GM18502 (cell line): ENCODE measurements around the gene PEX19.

ENCODE experiments used
- ATAC-seq: cut with Tn5 transposase; IDR thresholded peaks from one replicate; pipeline ENCODE4 v1.9.1; 2021; ENCODE audit warnings: mild to moderate bottlenecking; ENCODE audit not compliant: unreplicated experiment, poor library complexity

The PEX19 gene

DNA sequence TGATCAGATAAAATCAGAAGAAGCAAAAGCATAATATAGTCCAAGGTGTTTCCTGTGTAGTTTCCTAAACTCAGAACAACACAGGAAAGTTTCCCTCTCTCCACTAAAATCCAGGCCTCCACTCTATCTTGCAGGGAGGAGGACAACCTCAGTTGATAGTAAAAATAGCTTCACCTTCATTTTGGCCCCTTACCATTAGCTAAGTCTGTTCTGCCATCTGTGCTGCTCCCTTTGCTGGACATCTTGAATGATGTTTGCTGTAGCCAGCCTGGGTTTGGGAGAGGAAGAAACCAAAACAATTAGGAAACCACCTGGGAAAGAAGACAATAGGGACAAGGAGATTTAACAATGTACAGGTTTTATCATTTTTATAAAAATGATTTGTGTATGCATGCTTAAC, 41.2 kb downstream of the PEX19 start:
- no peak for ATAC-seq

DNA sequence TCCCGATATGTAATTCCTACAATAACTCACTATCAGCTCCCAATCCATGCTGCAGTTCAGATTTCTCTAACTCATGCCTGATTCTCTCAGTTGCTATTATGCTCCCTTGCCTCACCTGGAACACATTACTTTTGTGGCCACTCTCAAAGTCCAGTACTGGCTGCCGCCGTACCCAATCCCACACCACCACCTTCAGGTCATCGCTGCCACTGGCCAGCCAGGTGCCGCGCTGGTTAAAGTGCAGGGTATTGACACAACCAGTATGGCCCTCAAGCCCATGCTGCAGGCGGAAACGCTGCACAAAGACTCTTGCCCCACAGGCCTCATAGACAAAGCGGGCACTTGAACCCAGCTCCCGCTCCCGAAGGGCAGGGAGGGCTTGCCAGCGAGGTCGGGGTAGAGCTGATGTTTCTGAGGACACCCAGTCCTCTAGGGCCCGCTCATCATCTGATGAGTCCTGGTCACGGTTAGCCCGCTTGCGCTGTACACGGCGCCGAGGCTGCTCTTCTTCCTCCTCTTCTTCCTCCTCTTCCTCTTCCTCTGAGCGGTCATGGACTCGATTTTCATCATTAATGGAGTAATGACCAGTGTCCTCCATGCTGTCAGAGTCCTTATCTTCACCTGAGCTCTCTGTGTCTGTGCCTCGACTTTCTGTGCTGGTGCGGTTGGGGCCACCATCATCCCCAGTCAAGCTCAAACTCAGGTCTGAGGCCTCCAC, 45.2 kb downstream of the PEX19 start:
- ATAC-seq: no peak

DNA sequence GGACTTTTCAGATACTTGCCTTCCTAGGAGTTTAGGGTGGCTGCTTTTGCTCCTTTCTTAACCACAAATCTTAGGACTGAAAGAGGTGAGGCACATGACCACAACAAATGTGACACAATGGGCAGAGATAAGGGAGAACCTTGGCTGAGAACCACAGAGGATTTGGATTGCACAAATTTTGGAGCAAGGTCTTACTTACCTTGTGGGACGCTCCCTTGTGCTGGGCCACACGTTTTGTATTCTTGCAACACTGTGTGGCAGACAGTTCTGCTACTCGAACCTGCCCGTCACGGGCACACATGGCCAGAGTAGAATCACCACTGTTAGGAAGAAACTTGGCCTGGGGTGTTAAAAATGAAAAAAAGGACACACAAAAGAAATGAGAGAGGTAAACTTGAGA, 46.5 kb downstream of the PEX19 start:
- no peak for ATAC-seq

DNA sequence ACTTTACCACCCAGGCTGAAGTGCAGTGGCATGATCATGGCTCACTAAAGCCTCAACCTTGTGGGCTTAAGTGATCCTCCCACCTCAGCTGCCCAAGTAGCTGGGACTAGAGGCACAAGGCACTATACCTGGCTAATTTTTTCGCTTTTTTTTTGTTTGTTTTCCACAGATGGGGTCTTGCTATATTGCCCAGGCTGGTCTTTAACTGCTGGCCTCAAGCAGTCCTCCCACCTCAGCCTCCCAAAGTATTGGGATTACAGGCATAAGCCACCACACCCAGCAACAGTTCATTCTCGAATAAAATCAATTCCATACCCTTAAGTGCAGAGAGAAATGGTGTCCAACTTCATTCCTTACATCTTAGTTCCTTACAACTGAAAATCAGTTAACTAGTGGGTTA, 47.4 kb downstream of the PEX19 start:
- ATAC-seq: no peak

DNA sequence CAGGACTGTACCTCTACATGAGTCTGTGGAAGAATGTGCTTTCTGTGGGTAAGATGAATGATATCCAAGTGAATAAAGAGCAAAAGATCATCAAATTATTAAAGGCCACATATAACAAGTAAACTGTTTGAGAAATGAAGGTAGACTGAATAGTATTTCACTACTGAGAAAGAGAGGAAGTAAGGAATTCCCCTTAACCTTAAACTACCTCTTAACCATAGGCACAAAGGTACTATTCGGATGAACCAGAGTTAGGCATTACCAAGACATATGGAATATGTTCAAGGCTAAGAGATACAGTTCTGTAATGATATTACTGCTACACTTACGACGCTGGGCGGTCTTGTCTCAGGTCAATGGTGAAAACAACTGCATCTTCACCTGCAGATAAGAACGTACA, 48.1 kb downstream of the PEX19 start:
- no peak for ATAC-seq

DNA sequence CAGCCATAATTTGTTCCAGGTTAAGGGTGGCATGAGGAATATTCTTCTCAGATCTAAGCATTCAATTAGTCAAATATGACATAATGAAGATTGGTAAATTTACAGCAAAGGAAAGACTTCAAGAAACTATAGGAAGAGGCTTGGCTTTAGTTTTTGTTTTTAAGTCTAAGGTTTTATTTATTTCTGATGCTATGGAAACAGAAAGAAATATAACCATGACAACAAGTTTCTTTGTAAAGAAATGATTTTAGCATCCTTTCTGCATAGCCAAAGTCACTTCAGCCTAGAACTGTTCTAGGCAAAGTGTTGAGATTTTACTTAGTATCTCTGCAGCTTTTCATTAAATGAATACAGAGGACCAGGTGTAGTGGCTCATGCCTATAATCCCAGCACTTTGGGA, 52.0 kb downstream of the PEX19 start:
- no peak for ATAC-seq

DNA sequence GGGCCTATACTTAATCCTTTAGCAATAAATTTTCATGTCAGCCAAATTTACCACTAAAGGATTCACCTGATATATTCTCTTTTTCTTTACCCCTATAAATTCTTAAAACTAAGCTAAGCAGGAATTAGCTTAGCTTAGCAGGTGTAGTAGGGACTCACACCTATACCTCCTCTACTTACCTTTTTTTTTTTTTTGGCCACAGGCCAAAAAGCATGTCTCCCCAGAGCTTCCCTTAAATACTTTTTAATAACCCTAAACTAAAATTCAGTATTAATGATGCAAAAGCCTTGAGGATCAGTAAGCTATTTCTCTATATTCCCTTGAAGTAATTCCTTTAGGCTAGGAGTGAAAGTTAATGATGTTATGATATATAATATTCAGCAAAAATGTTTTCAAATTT, 56.5 kb downstream of the PEX19 start:
- no peak for ATAC-seq

DNA sequence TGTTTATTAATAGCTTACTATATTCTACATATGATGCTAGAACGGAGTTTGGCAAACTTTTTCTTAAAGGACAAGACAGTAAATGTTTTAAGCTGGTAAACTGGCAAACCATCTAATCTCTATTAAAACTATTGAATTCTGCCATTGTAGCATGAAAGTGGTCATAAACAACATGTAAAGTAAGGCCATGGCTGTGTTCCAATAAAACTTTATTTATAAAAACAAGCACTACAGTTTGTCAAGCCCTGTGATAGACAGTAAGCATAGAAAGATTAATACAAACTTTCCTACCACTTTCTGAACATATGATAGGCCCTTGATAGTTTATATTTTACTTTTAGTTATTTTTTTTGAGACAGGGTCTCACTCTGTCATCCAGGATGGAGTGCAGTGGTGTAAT, 57.4 kb downstream of the PEX19 start:
- no peak for ATAC-seq

DNA sequence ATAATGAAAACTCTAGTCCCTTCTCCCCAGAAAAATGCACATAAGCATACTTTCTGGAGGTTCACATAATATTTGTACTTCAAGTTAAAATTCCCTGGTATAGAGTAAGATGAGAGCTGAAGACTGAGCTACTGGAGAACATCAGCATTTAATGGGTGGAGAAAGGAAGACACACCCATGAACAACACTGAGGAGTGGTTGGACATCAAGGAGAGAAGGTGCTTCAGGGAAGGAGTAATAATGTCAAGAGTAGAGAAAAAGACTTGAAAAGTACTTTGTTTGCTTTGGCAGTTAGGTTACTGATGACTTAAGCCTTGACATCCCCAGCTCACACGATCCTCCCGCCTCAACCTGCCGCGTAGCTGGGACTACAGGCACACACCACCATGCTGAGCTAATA, 57.9 kb downstream of the PEX19 start:
- ATAC-seq: no peak
